Stimulated activated CD4-positive, alpha-beta T cell treated with anti-CD3 and anti-CD28 coated beads, Interleukin-2, amount 100 ng/mL, for 48 hours (primary cell): Measurements from ENCODE around the gene MYH11.
"Not testable (repeated sequence)": the region's sequence is repeated elsewhere in the genome, so short reads cannot be mapped to it uniquely, and the experiment has no call there.

ENCODE experiments used
- DNase-seq, 2 donors: peaks; one replicate each; pipeline ENCODE4 v3.0.0-alpha.2; 2020

Gene MYH11

DNA sequence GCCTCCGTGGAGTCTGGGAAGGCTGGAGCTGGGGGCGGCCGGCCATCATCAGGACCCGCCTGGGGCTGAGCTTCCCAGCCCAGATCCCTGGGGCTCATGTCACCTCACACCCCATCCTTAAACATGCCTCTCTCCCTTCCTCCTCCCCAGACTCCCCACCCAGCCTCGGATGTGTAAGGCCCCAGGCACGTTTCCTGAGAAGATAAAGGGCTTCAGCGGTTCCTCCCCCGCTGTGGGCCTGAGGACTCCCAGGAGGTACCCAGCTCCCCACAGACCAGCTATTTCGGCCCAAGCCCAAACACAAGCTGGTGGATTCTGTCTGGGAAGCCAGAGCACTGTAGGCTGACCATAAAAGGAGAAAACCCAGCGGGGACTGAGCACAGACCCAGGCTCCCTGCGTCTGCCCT, 49.2 kb downstream of the MYH11 start:
- DNase-seq: no peak

DNA sequence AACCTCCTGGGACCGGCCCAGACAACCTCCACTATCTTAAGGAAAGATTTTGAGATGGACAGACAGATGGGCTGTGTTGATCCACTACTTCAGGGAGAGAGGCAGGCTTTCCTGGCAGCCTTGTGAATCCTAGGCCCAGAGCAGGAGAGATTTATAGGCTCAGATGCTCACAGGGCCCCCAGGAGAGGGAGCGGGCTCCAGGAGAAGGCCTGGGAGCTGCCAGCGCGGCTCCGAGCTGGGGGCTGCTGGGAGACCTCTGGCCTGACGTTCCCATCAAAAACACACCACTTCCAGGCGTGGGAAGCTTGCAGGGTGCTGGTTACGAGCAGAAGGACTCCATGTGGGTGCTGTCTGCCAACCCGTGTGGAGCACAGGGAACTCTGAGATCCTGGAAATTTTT, 53.2 kb downstream of the MYH11 start:
- no peak for DNase-seq

DNA sequence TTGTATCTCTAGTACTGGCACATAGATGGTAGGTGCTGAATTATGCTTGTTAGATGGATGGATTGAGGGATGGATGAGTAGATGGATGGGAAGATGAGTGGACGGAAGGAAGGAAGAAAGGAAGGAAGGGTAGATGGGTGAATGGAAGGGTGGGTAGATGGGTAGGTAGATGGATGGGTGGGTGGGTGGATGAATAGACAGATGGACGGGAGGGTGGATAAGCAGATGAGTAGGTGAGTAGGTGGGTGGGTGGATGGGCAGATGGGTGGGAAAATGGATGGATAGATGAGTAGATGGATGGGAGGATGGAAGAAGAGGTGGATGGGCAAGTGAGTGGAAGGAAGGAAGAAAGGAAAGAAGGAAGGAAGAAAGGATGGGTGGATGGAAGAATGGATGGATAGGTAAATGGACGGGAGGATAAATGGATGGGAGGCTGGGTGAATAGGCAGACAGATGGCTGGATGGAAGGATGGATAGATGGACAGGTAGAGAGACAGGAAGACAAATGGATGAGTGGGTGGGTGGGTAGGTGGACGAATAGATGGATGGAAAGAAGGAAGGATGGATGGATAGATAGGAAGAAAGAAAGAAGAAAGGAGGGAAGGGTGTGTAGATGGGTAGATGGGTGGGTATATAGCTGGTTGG, 56.9 kb downstream of the MYH11 start:
- DNase-seq: no peak

DNA sequence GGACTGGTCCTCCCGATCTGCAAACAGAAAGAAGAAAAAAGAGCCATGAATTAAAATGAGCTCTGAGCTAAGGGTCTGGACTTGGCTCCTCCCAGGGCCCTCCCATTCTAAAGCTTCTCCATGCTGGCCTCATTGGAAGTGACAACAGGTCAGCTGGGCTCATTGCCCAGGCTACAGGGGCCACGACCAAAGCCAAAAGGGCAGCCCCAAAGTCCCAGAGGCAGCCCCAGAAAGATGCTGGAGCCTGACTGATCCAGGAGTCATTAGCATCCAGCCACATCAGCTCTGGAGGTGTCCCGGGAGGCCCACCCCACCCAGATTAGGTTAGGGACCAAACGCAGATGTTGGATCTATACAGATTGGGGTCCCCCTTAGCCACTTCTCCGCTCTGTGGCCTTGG, 58.2 kb downstream of the MYH11 start:
- DNase-seq: no peak

DNA sequence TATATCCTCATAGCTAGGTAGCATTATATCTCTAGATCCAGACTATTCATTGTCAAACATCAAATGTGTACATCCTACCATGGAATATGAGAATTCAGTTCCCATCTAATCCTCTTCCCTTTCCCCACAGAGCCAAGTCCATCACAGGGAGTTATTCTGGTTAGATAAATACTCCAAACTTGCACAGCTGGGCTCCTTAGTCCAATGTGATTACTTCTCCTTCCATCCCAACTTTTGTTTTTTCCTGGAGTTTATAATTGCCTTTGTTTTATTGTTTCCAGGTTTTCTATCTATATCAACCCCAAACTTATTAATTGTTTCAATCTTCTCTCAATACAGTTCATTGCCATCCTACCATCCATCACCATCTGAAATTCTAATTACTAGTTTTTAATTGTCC, 59.9 kb downstream of the MYH11 start:
- no peak for DNase-seq

DNA sequence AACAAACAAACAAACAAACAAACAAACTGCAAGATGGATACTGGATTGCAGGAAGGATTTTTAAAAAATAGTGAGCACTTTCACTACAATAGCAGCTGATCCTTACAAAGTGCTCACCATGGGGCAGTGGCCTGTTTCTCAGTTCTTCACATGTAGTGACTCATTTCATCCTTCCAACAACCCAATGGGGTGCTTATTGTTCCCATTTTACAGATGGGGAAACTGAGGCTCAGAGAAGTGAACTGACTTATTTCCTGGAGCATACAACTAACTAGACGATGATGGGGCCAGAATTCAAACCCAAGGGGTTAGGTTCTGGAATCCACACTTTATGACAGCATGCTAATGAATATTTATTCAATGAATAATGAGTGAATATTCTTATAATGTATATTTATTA, 61.2 kb downstream of the MYH11 start:
- DNase-seq: no peak

DNA sequence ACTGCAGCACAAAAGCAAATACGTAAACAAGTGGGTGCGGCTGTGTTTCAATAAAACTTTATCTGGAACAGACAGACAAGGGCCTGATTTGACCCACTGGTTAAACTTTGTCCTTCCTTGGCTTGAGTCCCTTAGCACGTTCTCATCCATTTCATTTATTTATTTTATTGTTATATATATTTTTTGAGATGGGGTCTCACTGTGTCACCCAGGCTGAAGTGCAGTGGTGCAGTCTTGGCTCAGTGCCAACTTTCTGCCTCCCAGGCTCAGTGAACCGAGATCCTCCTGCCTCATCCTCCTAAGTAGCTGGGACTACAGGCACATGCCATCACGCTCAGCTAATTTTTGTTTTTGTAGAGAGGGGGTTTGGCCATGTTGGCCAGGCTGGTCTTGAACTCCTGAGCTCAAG, 64.3 kb downstream of the MYH11 start:
- no peak for DNase-seq

DNA sequence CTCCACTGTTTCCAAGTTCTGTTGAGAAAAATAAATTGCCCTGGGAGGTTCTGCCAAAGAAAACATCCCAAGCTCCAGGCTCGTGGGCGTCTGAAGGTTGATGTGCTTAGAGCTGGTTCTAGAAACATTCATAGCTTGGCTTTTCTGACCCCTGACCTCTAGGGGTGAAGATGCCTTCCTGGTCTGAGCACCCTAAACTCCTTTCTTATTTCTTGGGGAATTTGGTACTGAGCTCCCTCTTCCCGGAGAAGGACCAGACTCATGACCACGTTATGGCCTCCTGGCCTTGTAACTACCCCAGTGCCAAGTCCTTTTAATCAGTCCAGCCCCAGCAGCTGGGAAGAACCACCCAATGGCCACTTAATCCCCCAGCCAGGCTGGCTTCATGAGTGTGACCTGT, 66.4 kb downstream of the MYH11 start:
- DNase-seq: no peak

DNA sequence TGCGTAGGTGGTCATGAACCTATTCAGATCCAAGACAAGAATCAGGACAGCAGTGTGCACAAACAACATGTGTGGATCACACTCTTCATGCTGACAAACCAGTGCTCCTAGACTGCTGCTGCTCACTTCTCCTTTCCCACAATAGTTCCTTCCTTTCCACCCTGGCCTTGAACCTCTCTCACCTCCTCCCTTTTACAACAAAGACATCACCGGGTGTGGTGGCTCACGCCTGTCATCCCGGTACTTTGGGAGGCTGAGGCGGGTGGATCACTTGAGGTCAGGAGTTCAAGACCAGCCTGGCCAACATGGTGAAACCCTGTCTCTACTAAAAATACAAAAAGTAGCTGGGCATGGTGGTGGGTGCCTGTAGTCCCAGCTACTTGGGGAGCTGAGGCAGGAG, 67.0 kb downstream of the MYH11 start:
- not testable (repeated sequence) for DNase-seq

DNA sequence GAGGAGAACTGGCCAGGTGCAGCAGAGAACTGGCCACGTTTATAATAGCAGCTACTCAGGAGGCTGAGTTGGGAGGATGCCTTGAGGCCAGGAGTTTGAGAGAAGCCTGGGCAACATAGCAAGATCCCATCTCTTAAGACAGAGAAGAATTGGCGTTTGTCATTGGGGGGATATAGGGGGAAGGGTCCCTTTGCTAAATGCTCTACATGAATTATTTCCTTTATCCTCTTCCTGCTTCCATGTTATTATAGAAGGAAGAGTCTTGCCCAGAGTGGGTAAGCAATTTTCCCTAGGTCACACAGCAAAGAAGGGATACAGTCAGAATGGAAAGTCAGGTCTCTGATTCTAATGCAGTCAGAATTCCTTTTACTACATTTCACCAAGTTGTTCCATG, 68.0 kb downstream of the MYH11 start:
- DNase-seq: no peak

DNA sequence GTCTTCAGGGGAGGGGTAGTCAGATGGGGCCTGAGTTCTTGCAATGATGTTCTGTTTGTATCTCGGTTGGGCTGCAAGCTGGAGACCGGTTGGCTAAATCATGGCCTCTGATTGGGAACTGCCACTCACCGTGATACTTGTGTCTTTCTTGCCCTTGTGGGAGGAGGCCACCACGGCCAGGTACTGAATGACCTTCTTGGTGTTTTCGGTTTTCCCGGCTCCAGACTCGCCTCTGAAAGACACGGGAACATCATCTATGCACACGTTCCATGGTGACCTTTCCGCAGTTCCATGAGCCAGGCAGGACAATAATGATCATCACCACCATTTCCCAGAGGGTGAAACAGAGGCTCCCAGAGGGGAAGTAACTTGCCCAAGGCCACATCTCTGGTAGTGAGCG, 70.3 kb downstream of the MYH11 start:
- DNase-seq: no peak

DNA sequence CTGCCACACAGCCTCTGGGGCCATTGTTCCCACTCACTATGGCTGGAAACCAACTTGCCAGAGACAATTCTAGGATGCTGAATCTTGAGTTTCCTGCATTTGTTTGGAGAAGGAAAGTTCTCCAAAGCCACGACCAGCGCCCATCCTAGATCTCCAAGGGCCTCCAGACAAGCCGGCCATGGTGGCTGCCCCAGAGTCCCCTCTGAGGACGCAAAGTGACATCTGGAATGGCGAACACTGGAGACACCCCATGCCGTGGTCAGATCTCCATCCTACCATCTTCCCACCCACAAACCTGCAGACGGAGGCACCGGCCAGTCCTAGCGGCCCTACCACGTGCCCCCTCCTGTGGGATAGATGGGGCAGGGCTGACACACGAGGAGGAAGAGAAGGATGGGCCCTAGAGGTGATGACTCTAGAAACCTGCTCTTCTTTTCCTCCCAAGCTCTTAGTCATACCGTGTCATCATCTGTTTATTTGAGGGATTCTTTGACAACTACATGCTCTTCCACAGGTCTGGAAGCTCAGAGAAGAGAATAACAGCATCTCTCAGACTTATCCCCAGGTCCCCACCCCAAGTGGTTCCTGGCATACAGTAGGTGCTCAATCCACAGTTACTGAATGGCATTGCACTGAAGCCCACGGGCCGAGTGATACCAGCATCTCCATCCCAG, 71.3 kb downstream of the MYH11 start:
- no peak for DNase-seq

DNA sequence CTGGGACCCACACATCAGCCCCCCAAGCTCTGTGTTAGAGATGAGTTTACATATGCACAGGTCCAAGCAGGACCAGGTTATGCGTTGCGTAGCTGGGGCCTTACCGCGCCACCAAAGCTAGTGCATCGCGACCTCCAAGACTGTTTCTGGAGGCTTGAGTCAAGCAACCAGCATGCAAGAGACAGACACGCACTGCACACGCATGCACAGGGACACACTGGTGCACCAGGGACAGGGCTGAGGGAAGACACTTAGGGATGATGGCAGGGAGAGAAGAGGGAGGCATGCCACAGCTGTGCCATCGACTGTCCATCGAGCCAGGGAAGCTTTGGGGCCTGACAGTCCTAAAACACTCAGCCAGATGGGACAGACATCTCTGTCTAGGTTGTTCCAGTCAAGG, 72.8 kb downstream of the MYH11 start:
- no peak for DNase-seq

DNA sequence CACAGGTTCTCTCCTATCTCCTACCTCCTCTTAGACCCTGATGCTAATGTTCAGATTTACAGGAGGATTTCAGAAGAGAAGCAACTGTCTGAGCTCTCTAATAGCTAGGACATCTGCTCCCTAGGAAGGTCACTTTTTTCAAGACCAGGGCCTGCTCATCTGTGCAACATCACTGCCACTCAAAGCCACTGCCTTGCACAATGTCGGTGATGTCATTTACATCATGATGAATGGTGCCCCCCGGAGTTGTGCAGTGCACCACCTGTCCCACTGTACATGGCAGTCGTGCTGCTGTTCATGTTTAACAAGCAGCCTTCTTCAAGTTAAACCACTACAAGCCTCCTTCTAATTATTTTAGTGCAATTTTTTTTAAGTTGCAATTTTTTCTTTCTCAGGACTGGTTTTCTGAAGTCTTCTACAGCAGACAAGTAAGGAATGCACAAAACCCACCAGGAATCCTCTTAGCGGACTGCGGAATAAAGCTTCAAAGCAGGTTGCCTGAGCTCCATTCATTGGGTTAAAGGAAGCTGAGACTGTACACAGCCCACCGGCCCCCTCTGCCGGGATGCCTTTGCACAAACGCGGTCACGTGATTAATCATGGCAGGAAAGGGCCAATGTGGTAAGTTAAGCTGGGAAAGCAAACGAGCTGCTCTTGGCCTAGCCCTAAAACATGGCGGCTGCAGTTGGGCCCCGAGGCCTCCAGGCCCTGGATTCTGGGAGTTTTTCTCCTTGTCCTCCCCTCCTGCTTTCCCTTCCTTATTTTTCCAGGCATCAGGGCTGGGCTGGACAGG, 74.1 kb downstream of the MYH11 start:
- DNase-seq: no peak

DNA sequence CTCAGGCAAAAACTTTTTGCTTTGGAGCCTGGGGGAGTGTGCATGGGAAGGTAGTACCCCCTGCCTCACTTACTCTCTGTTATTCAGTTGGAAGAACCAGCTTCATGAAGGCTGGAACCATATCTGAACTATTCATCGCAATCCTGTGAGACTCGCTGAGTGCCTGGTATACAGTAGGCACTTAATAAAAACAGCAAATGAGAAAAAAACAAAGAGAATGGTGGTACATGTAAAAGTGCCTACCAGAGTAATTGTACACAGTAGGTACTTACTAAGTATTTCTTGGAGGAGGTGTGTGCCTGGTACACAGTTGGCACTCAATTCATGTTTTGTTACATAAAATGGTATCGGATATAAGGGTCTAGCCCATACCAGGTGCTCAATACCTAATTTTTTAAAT, 75.2 kb downstream of the MYH11 start:
- no peak for DNase-seq

DNA sequence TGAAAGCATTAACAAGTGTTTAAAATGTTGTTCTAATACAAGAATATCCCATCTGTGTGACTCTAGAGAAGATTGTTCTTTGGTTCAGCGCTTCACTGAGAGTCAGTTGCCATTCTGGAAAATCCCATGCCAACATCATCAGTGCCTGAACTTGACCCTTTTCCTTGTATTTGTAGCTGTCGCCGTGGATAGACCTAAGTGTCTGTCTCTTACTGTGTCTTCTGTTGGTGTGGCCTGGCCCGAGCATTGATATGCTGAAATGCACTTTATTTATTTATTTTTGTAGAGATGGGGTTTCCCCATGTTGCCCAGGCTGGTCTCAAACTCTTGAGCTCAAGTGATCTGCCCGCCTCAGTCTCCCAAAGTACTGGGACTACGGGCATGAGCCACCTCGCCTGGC, 76.0 kb downstream of the MYH11 start:
- no peak for DNase-seq

DNA sequence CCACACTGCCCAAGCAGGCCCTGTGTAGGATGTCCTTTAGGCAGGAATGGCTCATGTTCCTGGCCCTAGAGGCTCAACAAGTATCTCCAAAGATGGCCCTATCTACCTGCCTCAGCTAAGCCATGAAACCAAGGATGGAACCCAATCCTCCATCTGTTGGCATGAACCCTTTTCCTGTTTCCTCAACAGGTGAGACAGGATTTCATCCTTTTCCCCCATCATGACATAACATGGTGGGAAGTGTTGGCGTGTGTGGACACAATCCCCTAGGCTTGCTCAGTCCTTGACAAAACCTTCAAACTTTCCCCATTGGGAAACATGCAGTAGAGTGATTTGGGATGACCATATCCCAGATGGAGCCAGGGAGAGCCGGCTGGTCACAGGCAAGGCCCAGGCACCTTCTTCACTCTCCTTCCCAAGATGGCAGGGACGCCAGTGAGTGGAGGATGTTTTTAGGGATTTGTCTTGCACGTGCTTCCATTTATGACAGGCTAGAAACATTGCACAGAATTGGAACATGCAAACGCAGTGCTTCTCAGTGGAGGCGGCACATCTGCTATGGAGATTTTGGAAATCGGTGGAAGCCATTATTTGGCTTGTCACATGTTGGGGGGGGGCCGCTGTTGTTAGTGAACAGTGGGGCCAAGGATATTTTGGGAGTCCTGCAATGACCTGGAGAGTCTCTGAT, 77.0 kb downstream of the MYH11 start:
- DNase-seq: no peak

DNA sequence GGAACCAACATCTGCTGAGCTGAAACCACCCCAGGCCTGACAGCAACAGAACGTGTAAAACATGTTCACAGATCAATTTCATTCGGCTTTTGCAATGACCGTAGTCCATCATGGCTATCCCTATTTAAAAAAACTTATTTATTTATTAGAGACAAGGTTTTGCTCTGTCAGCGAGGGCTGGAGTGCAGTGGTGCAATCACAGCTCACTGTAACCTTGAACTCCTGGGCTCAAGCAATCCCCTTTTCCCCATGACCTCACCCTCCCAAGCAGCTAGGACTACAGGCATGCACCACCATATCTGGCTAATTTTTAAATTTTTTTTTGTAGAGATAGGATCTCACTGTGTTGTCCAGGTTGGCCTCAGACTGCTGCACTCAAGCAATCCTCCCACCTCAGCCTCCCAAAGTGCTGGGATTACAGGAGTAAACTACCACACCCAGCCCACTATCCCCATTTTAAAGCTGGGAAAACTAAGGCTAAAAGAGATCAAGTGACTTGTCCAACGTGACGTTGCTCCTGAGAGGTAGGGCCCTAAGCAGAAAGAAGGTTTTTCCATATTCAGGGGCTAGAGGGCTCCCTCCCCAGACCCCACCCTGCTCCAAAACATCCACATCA, 77.7 kb downstream of the MYH11 start:
- DNase-seq: no peak

DNA sequence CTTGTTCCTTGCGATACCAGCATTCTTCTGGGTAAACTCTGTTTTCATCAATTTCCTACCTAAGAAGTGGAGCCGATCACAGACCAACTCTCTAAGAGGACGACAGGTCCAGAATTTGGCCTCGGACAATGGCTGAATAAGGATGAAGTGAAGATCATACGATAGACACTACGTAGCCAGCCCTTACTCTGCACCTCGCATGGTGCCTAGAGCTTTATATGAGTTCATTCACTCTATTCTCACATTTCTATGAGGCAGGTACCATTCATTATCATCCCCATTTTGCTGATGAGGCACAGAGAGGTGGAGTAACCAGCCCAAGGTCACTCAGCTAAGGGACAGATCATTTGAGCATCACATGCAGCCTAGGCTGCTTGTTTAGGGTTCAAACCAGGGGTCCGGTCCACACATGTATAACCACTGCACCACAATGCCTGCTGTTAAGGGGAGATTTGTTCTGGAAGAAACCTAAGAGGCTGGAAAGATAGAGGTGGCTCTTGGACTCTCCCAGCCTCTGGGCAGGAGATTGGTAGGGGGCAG, 78.6 kb downstream of the MYH11 start:
- no peak for DNase-seq

DNA sequence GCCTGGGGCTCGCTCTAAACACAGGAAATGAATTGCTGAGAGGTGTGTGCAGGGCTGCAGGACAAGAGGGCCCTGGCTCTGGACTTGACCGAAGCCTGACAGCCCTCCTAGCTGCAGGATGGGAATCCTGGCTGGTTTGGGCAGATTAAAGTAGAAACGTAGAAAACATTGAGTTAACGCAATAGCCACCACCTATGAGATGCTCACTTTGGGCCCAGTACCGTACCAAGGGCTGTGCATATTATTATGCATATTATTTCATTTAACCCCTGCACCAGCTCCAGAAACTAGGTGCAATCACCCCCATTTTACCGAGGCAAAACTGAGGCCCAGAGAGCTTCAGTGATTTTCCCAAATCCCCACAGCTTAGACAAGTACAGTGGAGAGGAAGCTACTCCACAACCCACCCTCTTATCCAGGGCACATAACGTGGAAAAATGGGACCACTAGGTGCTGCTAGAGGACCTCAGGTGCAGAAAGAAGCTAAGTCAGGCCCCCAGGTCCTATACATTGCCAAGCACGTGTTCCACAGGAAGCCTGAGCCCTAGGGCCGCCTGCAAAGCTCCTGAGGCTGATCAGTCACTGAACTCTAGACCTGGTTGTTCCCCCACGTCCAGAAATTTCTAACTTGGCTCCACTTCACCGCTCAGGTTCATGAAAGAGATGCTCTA, 79.2 kb downstream of the MYH11 start:
- DNase-seq: no peak

DNA sequence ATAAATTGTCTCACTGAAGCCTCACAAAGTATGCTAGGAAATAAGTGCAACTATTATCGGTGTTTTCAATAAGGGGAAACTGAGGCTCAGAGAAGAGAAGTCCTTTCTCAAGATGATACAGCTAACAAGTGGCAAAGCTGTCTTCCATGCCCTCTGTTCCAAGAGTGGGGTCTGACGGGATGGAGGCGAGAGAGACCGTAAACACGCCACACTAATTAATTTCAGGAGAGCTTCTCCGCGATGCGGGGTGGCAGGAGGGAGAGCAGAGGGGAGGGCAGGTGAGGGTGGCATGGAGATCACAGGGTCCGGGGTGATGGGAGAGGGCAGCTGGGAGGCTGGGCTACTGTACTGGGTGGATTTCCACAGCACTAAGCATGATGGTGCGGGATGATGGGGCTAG, 80.3 kb downstream of the MYH11 start:
- DNase-seq: no peak

DNA sequence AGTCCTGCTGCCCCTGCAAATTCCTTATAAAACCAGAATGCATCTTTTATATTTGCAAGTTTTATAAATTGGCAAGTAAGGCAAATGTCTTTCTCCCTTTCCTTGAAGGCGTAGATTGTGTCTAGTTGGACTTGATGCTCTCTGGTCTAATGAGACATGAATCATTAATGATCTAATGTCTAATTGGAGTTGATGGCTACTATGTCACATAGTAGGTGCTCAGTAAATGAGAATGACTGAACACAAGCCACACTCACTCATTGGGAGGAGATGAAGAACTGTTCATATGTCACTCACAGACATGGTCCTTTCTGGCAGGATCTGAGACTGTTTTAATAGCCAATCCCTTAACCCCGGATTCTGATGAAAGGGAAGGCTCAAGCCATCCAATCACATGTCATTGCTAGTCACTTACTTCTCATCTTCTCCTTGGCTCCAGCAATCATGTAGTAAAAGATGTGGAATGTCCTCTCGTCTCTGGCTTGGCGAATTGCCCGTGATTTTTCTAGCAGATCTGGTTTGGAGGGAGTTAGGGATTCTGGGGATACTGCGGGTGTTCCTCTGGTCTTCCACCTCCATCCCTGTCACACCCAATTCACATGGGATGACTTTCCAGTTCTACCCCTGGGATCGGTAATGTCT, 81.0 kb downstream of the MYH11 start:
- DNase-seq: no peak
